Subcutaneous abdominal adipose tissue (tissue), 5 donors: ENCODE data around the gene TUFT1.
"Not testable (repeated sequence)": the region's sequence is repeated elsewhere in the genome, so short reads cannot be mapped to it uniquely, and the experiment has no call there.

Experiments used
- H3K27ac ChIP-seq: one replicate; pipeline ENCODE4 v1.7.0; 2013; ENCODE audit warnings: low read depth, mild to moderate bottlenecking, inconsistent platforms, low read length, moderate library complexity
- H3K27me3 ChIP-seq, 5 donors: one replicate each; pipeline ENCODE4 v1.7.0; 2013; ENCODE audit warnings: low read length in 5 of 5, inconsistent platforms in 1 of 5; ENCODE audit not compliant: control insufficient read depth in 5 of 5, insufficient read depth in 4 of 5
- H3K36me3 ChIP-seq, 5 donors: one replicate each; pipeline ENCODE4 v1.7.0; 2013; ENCODE audit warnings: low read length in 5 of 5; ENCODE audit not compliant: control insufficient read depth in 5 of 5, insufficient read depth in 5 of 5
- H3K4me1 ChIP-seq, 5 donors: one replicate each; pipeline ENCODE4 v1.7.0; 2013; ENCODE audit warnings: low read length in 5 of 5, mild to moderate bottlenecking in 3 of 5, moderate library complexity in 1 of 5; ENCODE audit not compliant: control insufficient read depth in 5 of 5, insufficient read depth in 5 of 5
- H3K4me3 ChIP-seq, 5 donors: one replicate each; pipeline ENCODE4 v1.7.0; 2013; ENCODE audit warnings: low read length in 5 of 5, low read depth in 1 of 5
- H3K9ac ChIP-seq, 5 donors: one replicate each; pipeline ENCODE4 v1.7.0; 2013; ENCODE audit warnings: low read length in 5 of 5, mild to moderate bottlenecking in 4 of 5, moderate library complexity in 3 of 5
- H3K9me3 ChIP-seq, 5 donors: one replicate each; pipeline ENCODE4 v1.7.0; 2013; ENCODE audit warnings: low read length in 5 of 5; ENCODE audit not compliant: control insufficient read depth in 5 of 5
- donor health status: healthy.
- donor health status: healthy.
- donor health status: healthy.
- donor health status: healthy.
- donor health status: healthy.

TUFT1 gene

DNA sequence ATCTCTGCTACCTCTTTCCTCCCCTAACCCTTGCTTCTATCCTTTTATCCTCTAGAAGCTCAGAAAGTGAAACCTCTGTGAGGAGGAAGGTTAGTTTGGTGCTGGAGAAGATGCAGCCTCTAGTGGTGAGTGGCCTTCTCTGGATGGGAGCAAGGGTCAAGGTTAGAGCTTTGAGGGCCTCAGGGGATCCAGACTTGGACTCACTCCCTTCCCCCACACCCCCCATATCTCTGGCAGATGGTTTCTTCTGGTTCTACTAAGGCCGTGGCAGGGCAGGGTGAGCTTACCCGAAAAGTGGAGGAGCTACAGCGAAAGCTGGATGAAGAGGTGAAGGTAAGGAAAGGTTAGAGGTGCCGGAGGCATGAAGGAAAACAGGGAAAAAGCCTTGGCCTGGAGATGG is 19.8 kb upstream of the TUFT1 start:
- Histone ChIP-seq H3K4me1 (no peaks in the 10 kb centered on the region), H3K27ac (no peak overlapping the region), H3K27me3 (peaks cover 0 to 15% (median 8%) of the 10 kb centered on the region in 5 donors), H3K9ac (no peak overlapping the region), H3K4me3 (no peak overlapping the region), H3K9me3 (no peaks in the 10 kb centered on the region), H3K36me3 (no peaks in the 10 kb centered on the region)

- H3K27me3 ChIP-seq, H3K27ac ChIP-seq, H3K4me3 ChIP-seq, H3K9me3 ChIP-seq, H3K4me1 ChIP-seq, H3K36me3 ChIP-seq, H3K9ac ChIP-seq: not testable (repeated sequence)
These were observed 17.7 kb upstream of the TUFT1 start for GRCh38 chr1:151522427-151522826.

- Histone ChIP-seq H3K4me1 (no peaks in the 10 kb centered on the region), H3K36me3 (no peaks in the 10 kb centered on the region), H3K4me3 (no peak overlapping the region), H3K27me3 (peaks cover 0 to 6% (median 4%) of the 10 kb centered on the region in 5 donors), H3K9ac (no peak overlapping the region), H3K9me3 (no peaks in the 10 kb centered on the region), H3K27ac (no peak overlapping the region)
These were observed 16.8 kb upstream of the TUFT1 start for GRCh38 chr1:151523326-151523725.

- Histone ChIP-seq H3K27ac (no peak overlapping the region), H3K4me1 (no peaks in the 10 kb centered on the region), H3K4me3 (no peak overlapping the region), H3K9me3 (no peaks in the 10 kb centered on the region), H3K27me3 (peaks cover 0 to 10% (median 4%) of the 10 kb centered on the region in 5 donors), H3K9ac (no peak overlapping the region), H3K36me3 (no peaks in the 10 kb centered on the region)
These were observed 15.4 kb upstream of the TUFT1 start for GRCh38 chr1:151524736-151525135.

GRCh38 chr1:151526735-151527525 is 13.2 kb upstream of the TUFT1 start:
- H3K27ac ChIP-seq = no peak overlapping the region
- no peaks in the 10 kb centered on the region for H3K4me1 ChIP-seq
- no peaks in the 10 kb centered on the region for H3K9me3 ChIP-seq
- H3K9ac ChIP-seq = no peak overlapping the region
- peaks cover 0 to 18% (median 8%) of the 10 kb centered on the region in 5 donors for H3K27me3 ChIP-seq
- H3K4me3 ChIP-seq = no peak overlapping the region
- H3K36me3 ChIP-seq = no peaks in the 10 kb centered on the region

DNA sequence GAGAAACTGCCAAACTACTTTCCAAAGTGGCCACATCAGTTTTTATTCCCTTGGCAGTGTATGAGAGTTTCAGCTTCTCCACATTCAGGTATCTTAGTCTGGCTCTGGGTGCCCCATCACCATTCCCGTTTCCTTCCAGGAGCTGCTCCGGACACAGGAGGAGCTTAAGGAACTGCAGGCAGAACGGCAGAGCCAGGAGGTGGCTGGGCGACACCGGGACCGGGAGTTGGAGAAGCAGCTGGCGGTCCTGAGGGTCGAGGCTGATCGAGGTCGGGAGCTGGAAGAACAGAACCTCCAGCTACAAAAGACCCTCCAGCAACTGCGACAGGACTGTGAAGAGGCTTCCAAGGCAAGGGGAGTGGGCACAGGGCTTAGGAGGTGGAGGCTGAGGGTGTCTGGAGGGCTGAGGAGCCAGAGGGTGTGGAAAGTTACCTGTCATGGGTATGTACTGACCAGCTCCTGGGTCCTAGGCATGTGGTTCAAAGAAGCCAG is 10.9 kb upstream of the TUFT1 start:
- H3K36me3 ChIP-seq = no peaks in the 10 kb centered on the region
- H3K27ac ChIP-seq = no peak overlapping the region
- H3K4me1 ChIP-seq = no peaks in the 10 kb centered on the region
- H3K4me3 ChIP-seq = no peak overlapping the region
- H3K9ac ChIP-seq = no peak overlapping the region
- H3K9me3 ChIP-seq = no peaks in the 10 kb centered on the region
- peaks cover 0 to 15% (median 8%) of the 10 kb centered on the region in 5 donors for H3K27me3 ChIP-seq

DNA sequence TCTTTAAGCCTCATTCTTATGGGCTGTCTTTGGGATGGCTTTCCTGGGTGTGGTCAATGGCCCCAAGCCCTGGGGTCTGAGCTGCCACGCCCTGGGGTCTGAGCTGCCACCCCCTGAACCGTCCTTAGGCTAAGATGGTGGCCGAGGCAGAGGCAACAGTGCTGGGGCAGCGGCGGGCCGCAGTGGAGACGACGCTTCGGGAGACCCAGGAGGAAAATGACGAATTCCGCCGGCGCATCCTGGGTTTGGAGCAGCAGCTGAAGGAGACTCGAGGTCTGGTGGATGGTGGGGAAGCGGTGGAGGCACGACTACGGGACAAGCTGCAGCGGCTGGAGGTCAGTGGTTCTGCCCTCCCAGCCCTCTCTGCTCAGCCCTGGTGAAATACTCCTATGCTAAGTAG is 10.3 kb upstream of the TUFT1 start:
- no peak overlapping the region for H3K4me3 ChIP-seq
- H3K9me3 ChIP-seq = no peaks in the 10 kb centered on the region
- no peaks in the 10 kb centered on the region for H3K4me1 ChIP-seq
- H3K36me3 ChIP-seq = no peaks in the 10 kb centered on the region
- H3K27me3 ChIP-seq = peaks cover 0 to 15% (median 8%) of the 10 kb centered on the region in 5 donors
- H3K27ac ChIP-seq = no peak overlapping the region
- H3K9ac ChIP-seq = peak overlapping the region in 1 of 5 donors; percentile 30

DNA sequence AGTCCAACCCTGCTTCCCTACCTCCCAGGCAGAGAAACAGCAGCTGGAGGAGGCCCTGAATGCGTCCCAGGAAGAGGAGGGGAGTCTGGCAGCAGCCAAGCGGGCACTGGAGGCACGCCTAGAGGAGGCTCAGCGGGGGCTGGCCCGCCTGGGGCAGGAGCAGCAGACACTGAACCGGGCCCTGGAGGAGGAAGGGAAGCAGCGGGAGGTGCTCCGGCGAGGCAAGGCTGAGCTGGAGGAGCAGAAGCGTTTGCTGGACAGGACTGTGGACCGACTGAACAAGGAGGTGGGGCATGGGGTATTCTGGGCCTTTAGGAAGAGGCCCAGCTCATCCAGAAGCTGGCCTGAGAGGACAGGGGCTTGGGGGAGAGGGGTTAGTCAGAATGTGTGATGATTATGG is 9.6 kb upstream of the TUFT1 start:
- H3K4me3 ChIP-seq = no peak overlapping the region
- H3K36me3 ChIP-seq = no peaks in the 10 kb centered on the region
- H3K9me3 ChIP-seq = no peaks in the 10 kb centered on the region
- H3K4me1 ChIP-seq = no peaks in the 10 kb centered on the region
- H3K27me3 ChIP-seq = peaks cover 0 to 15% (median 8%) of the 10 kb centered on the region in 5 donors
- no peak overlapping the region for H3K9ac ChIP-seq
- H3K27ac ChIP-seq = no peak overlapping the region

GRCh38 chr1:151533870-151534269 is 6.2 kb upstream of the TUFT1 start:
- H3K4me1 ChIP-seq = no peaks in the 10 kb centered on the region
- H3K36me3 ChIP-seq = no peaks in the 10 kb centered on the region
- H3K27me3 ChIP-seq = peaks cover 0 to 15% (median 8%) of the 10 kb centered on the region in 5 donors
- no peak overlapping the region for H3K27ac ChIP-seq
- no peak overlapping the region for H3K4me3 ChIP-seq
- H3K9ac ChIP-seq = no peak overlapping the region
- no peaks in the 10 kb centered on the region for H3K9me3 ChIP-seq

DNA sequence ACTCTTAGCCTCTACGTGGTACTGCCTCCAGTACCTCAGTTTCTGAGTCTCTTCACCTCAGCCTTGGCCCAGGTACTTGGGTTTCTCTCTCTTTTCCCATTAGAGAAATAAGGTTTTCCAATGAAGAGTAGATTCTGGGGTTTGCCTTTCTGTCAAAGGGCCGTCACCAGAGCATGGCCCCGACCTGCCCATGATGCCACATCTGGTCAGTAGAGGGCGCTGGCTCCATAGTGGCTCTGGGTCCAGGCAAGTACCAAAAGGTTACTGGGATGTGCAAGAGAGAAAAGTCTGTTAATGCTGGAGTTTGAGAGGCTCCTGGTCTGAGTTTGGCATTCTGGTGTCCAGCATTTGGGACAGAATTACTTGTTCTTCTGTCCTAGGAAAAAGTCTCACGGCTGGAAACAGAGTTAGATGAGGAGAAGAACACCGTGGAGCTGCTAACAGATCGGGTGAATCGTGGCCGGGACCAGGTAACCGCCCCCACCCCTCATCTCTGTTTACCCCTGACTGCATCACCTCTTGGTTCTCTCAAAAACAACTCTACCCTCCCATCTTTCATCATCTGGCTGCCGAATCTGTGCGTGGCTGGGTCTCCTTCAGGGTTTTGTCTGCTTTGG is 5.3 kb upstream of the TUFT1 start:
- Histone ChIP-seq H3K9ac (no peak overlapping the region), H3K4me3 (no peak overlapping the region), H3K9me3 (no peaks in the 10 kb centered on the region), H3K27ac (no peak overlapping the region), H3K36me3 (no peaks in the 10 kb centered on the region), H3K27me3 (peaks cover 0 to 8% (median 4%) of the 10 kb centered on the region in 5 donors), H3K4me1 (peaks cover 5 to 7% (median 6%) of the 10 kb centered on the region in 5 donors)
